Activated naive CD8-positive, alpha-beta T cell treated with anti-CD3 and anti-CD28 coated beads, Interleukin-2, amount 50 U/mL, for 24 hours (primary cell): Measurements from ENCODE around the gene MAGEA4.

Experiments used
- ATAC-seq: fragments of 150-1000 bp; cut with Tn5 transposase; one replicate; pipeline ENCODE4 v1.10.0; 2021
- DNase-seq: peaks from one replicate; pipeline ENCODE4 v3.0.0; 2021
- H3K27ac Mint-ChIP-seq: one replicate; pipeline ENCODE4 v1.8.0; 2021; ENCODE audit warnings: mild to moderate bottlenecking, mixed read lengths
- H3K27me3 Mint-ChIP-seq: one replicate; pipeline ENCODE4 v1.8.0; 2021; ENCODE audit warnings: mixed read lengths
- H3K36me3 Mint-ChIP-seq: one replicate; pipeline ENCODE4 v1.8.0; 2021; ENCODE audit warnings: low read depth, mixed read lengths
- H3K4me1 Mint-ChIP-seq: one replicate; pipeline ENCODE4 v1.8.0; 2021; ENCODE audit warnings: mixed read lengths
- H3K4me3 Mint-ChIP-seq: one replicate; pipeline ENCODE4 v1.8.0; 2021; ENCODE audit warnings: mild to moderate bottlenecking, moderate library complexity, mixed read lengths
- H3K9me3 Mint-ChIP-seq: one replicate; pipeline ENCODE4 v1.8.0; 2021; ENCODE audit warnings: mixed read lengths

The MAGEA4 gene

DNA sequence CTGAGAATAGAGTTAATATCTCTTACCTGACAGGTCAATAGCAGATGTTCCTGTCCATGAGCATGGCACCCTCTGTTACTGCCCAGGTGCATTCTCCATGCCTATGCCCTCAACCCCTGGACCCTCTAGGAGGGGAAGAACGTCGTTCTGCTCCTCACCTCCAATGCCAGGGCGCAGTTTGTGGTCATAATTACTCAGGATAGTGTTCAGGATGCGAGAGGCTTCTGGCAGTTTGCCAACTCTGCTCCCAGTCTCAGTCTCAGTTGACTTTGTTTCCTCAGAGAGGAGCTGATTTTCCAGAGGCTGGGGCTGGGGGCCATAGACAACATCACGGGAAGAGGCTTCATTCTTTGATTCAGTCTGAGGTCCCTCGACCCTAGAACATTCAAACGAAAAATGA is 57.3 kb downstream of the MAGEA4 start:
- ATAC-seq (no peak), DNase-seq (no peak)
- no peak overlapping the region for H3K4me3 Mint-ChIP-seq
- no peaks in the 10 kb centered on the region for H3K9me3 Mint-ChIP-seq
- H3K27me3 Mint-ChIP-seq, result peaks cover 13% of the 10 kb centered on the region
- no peaks in the 10 kb centered on the region for H3K4me1 Mint-ChIP-seq
- no peak overlapping the region for H3K27ac Mint-ChIP-seq
- H3K36me3 Mint-ChIP-seq, result no peaks in the 10 kb centered on the region

DNA sequence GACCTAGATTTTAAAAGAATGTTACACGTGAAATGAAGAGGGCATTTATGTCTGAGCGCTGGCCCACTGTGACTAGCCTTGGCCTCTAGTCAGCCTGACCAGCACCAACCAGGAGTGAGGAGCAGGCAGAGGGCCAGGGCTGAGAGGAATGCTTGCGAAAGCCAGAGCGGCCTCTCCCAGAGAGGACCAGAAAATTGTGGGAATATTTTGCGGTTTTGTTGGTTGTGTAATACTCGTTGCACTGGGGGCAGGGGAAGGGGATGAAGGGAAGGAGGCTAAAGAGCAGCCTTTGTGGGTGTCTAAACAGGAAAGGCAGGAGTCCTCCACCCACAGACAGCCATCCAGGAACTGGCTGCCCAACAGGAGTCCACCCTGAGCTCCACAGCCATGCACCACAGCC is 58.0 kb downstream of the MAGEA4 start:
- no peak overlapping the region for H3K27ac Mint-ChIP-seq
- DNase-seq (no peak), ATAC-seq (no peak)
- H3K36me3 Mint-ChIP-seq, result no peaks in the 10 kb centered on the region
- no peaks in the 10 kb centered on the region for H3K9me3 Mint-ChIP-seq
- no peak overlapping the region for H3K4me3 Mint-ChIP-seq
- peaks cover 16% of the 10 kb centered on the region for H3K27me3 Mint-ChIP-seq
- no peaks in the 10 kb centered on the region for H3K4me1 Mint-ChIP-seq

DNA sequence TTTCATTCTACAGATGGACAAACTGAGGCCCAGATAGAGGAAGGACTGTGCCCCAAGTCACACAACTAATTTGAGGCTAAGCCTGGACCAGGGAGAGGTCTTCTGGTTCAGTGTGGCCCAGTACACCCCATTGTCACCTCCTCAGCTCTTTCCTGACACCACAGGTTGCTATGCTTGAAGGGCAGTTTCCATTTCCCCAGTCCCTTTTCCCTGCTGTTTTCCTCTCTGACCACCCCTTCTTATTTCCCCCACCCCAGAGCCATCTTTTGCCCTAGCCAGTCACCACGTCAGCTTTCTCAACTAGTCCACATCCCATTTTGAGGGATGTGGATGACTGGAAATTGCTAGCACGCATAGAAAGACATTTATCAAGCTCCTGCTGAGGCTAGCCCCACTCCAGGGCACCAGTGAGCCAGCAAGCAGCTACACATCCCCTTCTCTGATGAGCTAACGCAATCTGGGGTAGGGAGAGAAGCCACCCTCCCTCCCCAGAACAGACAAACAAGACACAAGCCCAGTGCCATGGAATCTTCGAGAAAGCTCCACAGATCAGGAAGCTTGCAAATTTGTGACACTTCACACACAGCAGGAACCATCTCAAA is 60.5 kb downstream of the MAGEA4 start:
- Mint-ChIP-seq H3K4me1 (no peaks in the 10 kb centered on the region), H3K27me3 (peaks cover 24% of the 10 kb centered on the region), H3K4me3 (no peak overlapping the region), H3K27ac (no peak overlapping the region), H3K9me3 (no peaks in the 10 kb centered on the region), H3K36me3 (no peaks in the 10 kb centered on the region)
- DNase-seq (no peak), ATAC-seq (no peak)

GRCh38 chrX:151973851-151974335 is 61.2 kb downstream of the MAGEA4 start:
- no peak overlapping the region for H3K4me3 Mint-ChIP-seq
- no peak for DNase-seq

More at GRCh38 chrX:151973851-151974335, 61.2 kb downstream of the MAGEA4 start:
- Mint-ChIP-seq H3K4me1 (no peaks in the 10 kb centered on the region), H3K27me3 (peaks cover 24% of the 10 kb centered on the region), H3K36me3 (no peaks in the 10 kb centered on the region), H3K9me3 (no peaks in the 10 kb centered on the region), H3K27ac (no peak overlapping the region)
- no peak for ATAC-seq
